Fibroblast of lung (primary cell): ENCODE measurements around the gene SYT12.

Source experiments
- EZH2 ChIP-seq: IDR thresholded peaks from 2 replicates; pipeline ENCODE4 v1.5.1; 2012; ENCODE audit warnings: low read length, control low read depth, mild to moderate bottlenecking; ENCODE audit errors: missing control alignments
- TF ChIP-seq, protein P1 (sequence below), 2 donors: IDR thresholded peaks in 1 of 2; conservative IDR thresholded peaks in 1 of 2; 1 replicate in 1 of 2; 2 replicates in 1 of 2; pipeline ENCODE4 v1.5.1; 2011 to 2012; ENCODE audit warnings: low read length in 2 of 2, control low read depth in 1 of 2, inconsistent platforms in 1 of 2, low read depth in 1 of 2, mild to moderate bottlenecking in 1 of 2

GRCh38 chr11:67033661-67034166 is 10.8 kb downstream of the SYT12 start:
- TF ChIP-seq, protein P1, sequence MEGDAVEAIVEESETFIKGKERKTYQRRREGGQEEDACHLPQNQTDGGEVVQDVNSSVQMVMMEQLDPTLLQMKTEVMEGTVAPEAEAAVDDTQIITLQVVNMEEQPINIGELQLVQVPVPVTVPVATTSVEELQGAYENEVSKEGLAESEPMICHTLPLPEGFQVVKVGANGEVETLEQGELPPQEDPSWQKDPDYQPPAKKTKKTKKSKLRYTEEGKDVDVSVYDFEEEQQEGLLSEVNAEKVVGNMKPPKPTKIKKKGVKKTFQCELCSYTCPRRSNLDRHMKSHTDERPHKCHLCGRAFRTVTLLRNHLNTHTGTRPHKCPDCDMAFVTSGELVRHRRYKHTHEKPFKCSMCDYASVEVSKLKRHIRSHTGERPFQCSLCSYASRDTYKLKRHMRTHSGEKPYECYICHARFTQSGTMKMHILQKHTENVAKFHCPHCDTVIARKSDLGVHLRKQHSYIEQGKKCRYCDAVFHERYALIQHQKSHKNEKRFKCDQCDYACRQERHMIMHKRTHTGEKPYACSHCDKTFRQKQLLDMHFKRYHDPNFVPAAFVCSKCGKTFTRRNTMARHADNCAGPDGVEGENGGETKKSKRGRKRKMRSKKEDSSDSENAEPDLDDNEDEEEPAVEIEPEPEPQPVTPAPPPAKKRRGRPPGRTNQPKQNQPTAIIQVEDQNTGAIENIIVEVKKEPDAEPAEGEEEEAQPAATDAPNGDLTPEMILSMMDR (conservative IDR thresholded peaks at IDR 0.05 in 1 of 2, IDR thresholded peaks at IDR 0.05 in 1 of 2; ENCODE audit: low read depth in 1 of 2, low read length in 2 of 2), result no peak
- no peak for TF ChIP-seq EZH2
